Activated CD4-positive, alpha-beta T cell treated with anti-CD3 and anti-CD28 coated beads for 36 hours (primary cell): ENCODE results near the gene RABGAP1L. TPM values are rescaled to one million over a fixed set of nuclear protein-coding genes. Genes with fewer than 3 reads are reported as not detected.
"Not testable (repeated sequence)": the region's sequence is repeated elsewhere in the genome, so short reads cannot be mapped to it uniquely, and the experiment has no call there.

Experiments used
- ATAC-seq: fragments of 200-7000 bp; cut with Tn5 transposase; one replicate; pipeline ENCODE4 v1.10.0; 2021; ENCODE audit warnings: mild to moderate bottlenecking, moderate library complexity
- CTCF ChIA-PET: fragments of 350-600 bp; sonication (Branson Sonifier 250); formaldehyde crosslinking; loops from one replicate; lab custom pipeline; 2021; ENCODE audit warnings: antibody characterized with exemption; lab: Charles Lee
- POLR2A ChIA-PET: fragments of 350-600 bp; sonication (Branson Sonifier 250); formaldehyde crosslinking; loops from one replicate; lab custom pipeline; 2021; ENCODE audit warnings: antibody characterized with exemption, inconsistent platforms; lab: Charles Lee
- DNase-seq: peaks from one replicate; pipeline ENCODE4 v3.0.0-alpha.2; 2020
- H3K27ac Mint-ChIP-seq: one replicate; pipeline ENCODE4 v1.8.0; 2021; ENCODE audit warnings: mixed read lengths
- H3K27me3 Mint-ChIP-seq: one replicate; pipeline ENCODE4 v1.8.0; 2021; ENCODE audit warnings: mixed read lengths
- H3K36me3 Mint-ChIP-seq: one replicate; pipeline ENCODE4 v1.8.0; 2021; ENCODE audit warnings: low read depth, mixed read lengths
- H3K4me1 Mint-ChIP-seq: one replicate; pipeline ENCODE4 v1.8.0; 2021; ENCODE audit warnings: mixed read lengths
- H3K4me3 Mint-ChIP-seq: one replicate; pipeline ENCODE4 v1.8.0; 2021; ENCODE audit warnings: mild to moderate bottlenecking, moderate library complexity, mixed read lengths
- H3K9me3 Mint-ChIP-seq: one replicate; pipeline ENCODE4 v1.8.0; 2021; ENCODE audit warnings: low read depth, mixed read lengths
- intact Hi-C, 2 experiments: fragments of 100-400 bp; cut with DNase I in 1 of 2; cut with micrococcal nuclease in 1 of 2; formaldehyde crosslinking; loops; one replicate each; pipeline versions ENCODE4 v1.14.2 to v1.15.1; 2022 to 2024; cut with DNase I, micrococcal nuclease
- total RNA-seq, 2 experiments: library from RNA; stranded (reverse); gene quantifications; one replicate each; pipeline ENCODE4 v1.2.3, GENCODE V29; 2021

RABGAP1L gene
- total RNA-seq, 2 experiments from 2014 or later: 22.6 to 29.9 TPM

- Mint-ChIP-seq H3K4me1 (no peaks in the 10 kb centered on the region), H3K9me3 (no peaks in the 10 kb centered on the region), H3K27me3 (no peaks in the 10 kb centered on the region), H3K4me3 (no peak overlapping the region), H3K27ac (no peak overlapping the region), H3K36me3 (peaks cover 4% of the 10 kb centered on the region)
- intact Hi-C loops: no loop called here
- POLR2A ChIA-PET: no interaction called here
- ATAC-seq (no peak), DNase-seq (no peak)
- CTCF ChIA-PET: interaction anchor here (0.6 to 1.0 kb wide), 2 partner anchors 16 to 1551 kb away, joined by 3 read pairs; no protein-coding TSS in a partner anchor
These were observed 541.0 kb downstream of the RABGAP1L start for GRCh38 chr1:174700314-174700713.

- ChIA-PET CTCF (interaction anchor here (0.6 to 1.0 kb wide), 2 partner anchors 17 to 1550 kb away, joined by 3 read pairs; no protein-coding TSS in a partner anchor), POLR2A (no interaction called here)
- Mint-ChIP-seq H3K27ac (no peak overlapping the region), H3K4me1 (no peaks in the 10 kb centered on the region), H3K9me3 (no peaks in the 10 kb centered on the region), H3K36me3 (peaks cover 4% of the 10 kb centered on the region), H3K27me3 (no peaks in the 10 kb centered on the region), H3K4me3 (no peak overlapping the region)
- intact Hi-C loops: no loop called here
- DNase-seq (no peak), ATAC-seq (no peak)
These were observed 541.5 kb downstream of the RABGAP1L start for GRCh38 chr1:174700775-174701174.

DNA sequence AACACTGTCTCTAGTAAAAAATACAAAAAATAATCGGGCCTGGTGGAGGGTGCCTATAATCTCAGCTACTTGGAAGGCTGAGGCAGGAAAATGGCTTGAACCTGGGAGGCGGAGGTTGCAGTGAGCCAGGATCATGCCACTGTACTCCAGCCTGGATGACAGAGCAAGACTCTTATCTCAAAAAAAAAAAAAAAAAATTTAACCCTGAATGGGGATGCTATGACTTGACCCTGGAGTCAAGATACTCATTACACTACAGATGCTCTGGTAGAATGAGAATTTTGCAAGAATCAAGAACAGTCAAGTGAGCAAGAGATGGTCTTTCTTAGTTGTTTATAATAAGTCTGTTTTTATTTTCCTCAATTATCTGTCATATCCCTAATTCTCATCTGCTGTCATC, 542.2 kb downstream of the RABGAP1L start:
- ATAC-seq (no peak), DNase-seq (no peak)
- H3K27me3 Mint-ChIP-seq: no peaks in the 10 kb centered on the region
- H3K4me3 Mint-ChIP-seq: no peak overlapping the region
- H3K9me3 Mint-ChIP-seq: no peaks in the 10 kb centered on the region
- intact Hi-C loops: no loop called here
- peaks cover 5% of the 10 kb centered on the region for H3K36me3 Mint-ChIP-seq
- no peaks in the 10 kb centered on the region for H3K4me1 Mint-ChIP-seq
- POLR2A ChIA-PET: no interaction called here
- H3K27ac Mint-ChIP-seq: no peak overlapping the region
- CTCF ChIA-PET: interaction anchor here (0.6 kb wide), 1 partner anchor 43 kb away, joined by 4 read pairs; no protein-coding TSS in a partner anchor

- intact Hi-C loops: no loop called here
- no peaks in the 10 kb centered on the region for H3K4me1 Mint-ChIP-seq
- H3K36me3 Mint-ChIP-seq: peaks cover 10% of the 10 kb centered on the region
- ChIA-PET POLR2A (no interaction called here), CTCF (interaction anchor here (0.6 kb wide), 1 partner anchor 42 kb away, joined by 4 read pairs; no protein-coding TSS in a partner anchor)
- DNase-seq (no peak), ATAC-seq (no peak)
- H3K27me3 Mint-ChIP-seq: no peaks in the 10 kb centered on the region
- no peak overlapping the region for H3K27ac Mint-ChIP-seq
- no peaks in the 10 kb centered on the region for H3K9me3 Mint-ChIP-seq
- no peak overlapping the region for H3K4me3 Mint-ChIP-seq
These were observed 542.7 kb downstream of the RABGAP1L start for GRCh38 chr1:174702011-174702410.

DNA sequence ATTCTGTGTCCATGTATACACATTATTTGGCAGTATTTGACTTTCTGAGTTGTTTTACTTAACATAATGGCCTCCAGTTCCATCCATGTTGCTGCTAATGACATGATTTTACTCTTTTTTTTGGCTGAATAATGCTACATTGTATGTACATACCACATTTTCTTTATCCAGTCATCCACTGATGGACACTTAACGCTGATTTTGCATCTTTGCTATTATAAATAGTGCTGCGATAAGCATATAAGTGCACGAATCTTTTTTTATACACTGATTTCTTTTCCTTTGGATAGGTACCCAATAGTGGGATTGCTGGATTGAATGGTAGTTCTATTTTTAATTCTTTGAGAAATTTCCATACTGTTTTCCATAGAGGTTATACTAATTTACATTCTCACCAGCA, 544.0 kb downstream of the RABGAP1L start:
- intact Hi-C loops: no loop called here
- Mint-ChIP-seq H3K27me3 (no peaks in the 10 kb centered on the region), H3K9me3 (no peaks in the 10 kb centered on the region), H3K4me1 (no peaks in the 10 kb centered on the region), H3K36me3 (peaks cover 20% of the 10 kb centered on the region), H3K27ac (no peak overlapping the region), H3K4me3 (no peak overlapping the region)
- ATAC-seq (no peak), DNase-seq (no peak)
- CTCF ChIA-PET: no interaction called here
- POLR2A ChIA-PET: no interaction called here

GRCh38 chr1:174704300-174704699, 545.0 kb downstream of the RABGAP1L start:
- no peak for DNase-seq
- intact Hi-C loops: no loop called here
- no peak for ATAC-seq
- Mint-ChIP-seq H3K4me1 (no peaks in the 10 kb centered on the region), H3K4me3 (no peak overlapping the region), H3K9me3 (no peaks in the 10 kb centered on the region), H3K36me3 (peaks cover 24% of the 10 kb centered on the region), H3K27ac (no peak overlapping the region), H3K27me3 (no peaks in the 10 kb centered on the region)
- POLR2A ChIA-PET: no interaction called here
- CTCF ChIA-PET: interaction anchor here (0.9 kb wide), 1 partner anchor 442 kb away, joined by 3 read pairs; no protein-coding TSS in a partner anchor

- H3K9me3 Mint-ChIP-seq: peaks cover 2% of the 10 kb centered on the region
- no peaks in the 10 kb centered on the region for H3K4me1 Mint-ChIP-seq
- no peak for DNase-seq
- H3K4me3 Mint-ChIP-seq: no peak overlapping the region
- POLR2A ChIA-PET: no interaction called here
- no peak for ATAC-seq
- CTCF ChIA-PET: interaction anchor here (1.2 kb wide), 1 partner anchor 37 kb away, joined by 3 read pairs; no protein-coding TSS in a partner anchor
- H3K27me3 Mint-ChIP-seq: no peaks in the 10 kb centered on the region
- H3K27ac Mint-ChIP-seq: no peak overlapping the region
- peaks cover 32% of the 10 kb centered on the region for H3K36me3 Mint-ChIP-seq
- intact Hi-C loops: no loop called here
These were observed 551.8 kb downstream of the RABGAP1L start for GRCh38 chr1:174710868-174711845.

DNA sequence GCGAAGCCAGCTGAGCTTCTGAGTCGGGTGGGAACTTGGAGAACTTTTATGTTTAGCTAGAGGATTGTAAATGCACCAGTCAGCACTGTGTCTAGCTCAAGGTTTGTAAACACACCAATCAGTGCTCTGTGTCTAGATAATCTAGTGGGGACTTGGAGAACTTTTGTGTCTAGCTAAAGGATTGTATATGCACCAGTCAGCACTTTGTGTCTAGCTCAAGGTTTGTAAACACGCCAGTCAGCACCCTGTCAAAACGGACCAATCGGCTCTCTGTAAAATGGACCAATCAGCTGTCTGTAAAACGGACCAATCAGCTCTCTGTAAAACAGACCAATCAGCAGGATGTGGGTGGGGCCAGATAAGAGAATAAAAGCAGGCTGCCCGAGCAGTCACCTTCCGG, 552.5 kb downstream of the RABGAP1L start:
- H3K4me1 Mint-ChIP-seq, intact Hi-C loops, H3K27ac Mint-ChIP-seq, ATAC-seq, H3K27me3 Mint-ChIP-seq, H3K4me3 Mint-ChIP-seq, H3K9me3 Mint-ChIP-seq, DNase-seq, POLR2A ChIA-PET: not testable (repeated sequence)
- peaks cover 28% of the 10 kb centered on the region for H3K36me3 Mint-ChIP-seq
- CTCF ChIA-PET: interaction anchor here (0.6 to 0.8 kb wide), 2 partner anchors 440 to 999 kb away, joined by 3 read pairs; no protein-coding TSS in a partner anchor

DNA sequence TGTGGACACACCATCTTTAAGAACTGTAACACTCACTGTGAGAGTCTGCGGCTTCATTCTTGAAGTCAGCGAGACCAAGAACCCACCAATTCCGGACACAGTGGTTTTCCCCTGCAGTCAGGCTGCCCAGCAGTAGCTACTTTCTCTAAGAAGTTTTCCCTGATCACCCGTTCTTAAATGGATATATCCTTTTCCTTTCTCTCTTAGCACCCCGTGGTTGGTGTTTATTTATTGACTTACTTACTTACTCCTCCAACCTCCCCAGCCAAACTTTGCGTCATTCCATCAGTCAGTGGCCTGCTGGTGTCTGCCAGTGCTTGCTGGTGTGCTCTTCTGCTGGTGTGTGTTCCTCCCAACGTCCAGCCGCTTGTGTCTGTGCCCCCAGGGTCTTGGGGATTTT, 553.2 kb downstream of the RABGAP1L start:
- POLR2A ChIA-PET: no interaction called here
- no peak for ATAC-seq
- DNase-seq: no peak
- peaks cover 24% of the 10 kb centered on the region for H3K36me3 Mint-ChIP-seq
- H3K9me3 Mint-ChIP-seq: peaks cover 2% of the 10 kb centered on the region
- no peak overlapping the region for H3K4me3 Mint-ChIP-seq
- no peaks in the 10 kb centered on the region for H3K27me3 Mint-ChIP-seq
- CTCF ChIA-PET: interaction anchor here (0.8 kb wide), 1 partner anchor 441 kb away, joined by 3 read pairs; no protein-coding TSS in a partner anchor
- H3K4me1 Mint-ChIP-seq: no peaks in the 10 kb centered on the region
- intact Hi-C loops: no loop called here
- no peak overlapping the region for H3K27ac Mint-ChIP-seq

DNA sequence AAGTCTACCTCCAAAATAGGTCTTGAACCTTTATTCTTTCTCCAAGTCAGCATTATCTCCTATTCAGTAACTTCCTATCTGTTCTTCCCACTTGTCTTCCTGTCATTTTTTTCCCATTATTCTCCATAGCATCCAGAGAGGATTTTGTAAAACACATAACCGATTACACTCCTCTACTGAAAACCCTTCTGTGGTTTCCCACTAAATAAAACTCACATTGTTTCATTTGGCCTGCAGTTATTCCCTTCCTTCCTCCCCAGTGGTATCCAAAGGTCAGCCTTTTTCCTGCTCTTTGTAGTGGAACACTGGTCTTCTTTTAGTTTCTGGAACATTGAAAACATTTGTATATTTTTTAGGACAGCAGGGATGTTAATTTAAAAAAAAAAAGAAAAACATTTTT, 554.5 kb downstream of the RABGAP1L start:
- CTCF ChIA-PET: interaction anchor here (0.9 kb wide), 1 partner anchor 451 kb away, joined by 4 read pairs; no protein-coding TSS in a partner anchor
- intact Hi-C loops: no loop called here
- ATAC-seq (no peak), DNase-seq (no peak)
- POLR2A ChIA-PET: no interaction called here
- no peak overlapping the region for H3K4me3 Mint-ChIP-seq
- H3K9me3 Mint-ChIP-seq: peaks cover 2% of the 10 kb centered on the region
- H3K27ac Mint-ChIP-seq: no peak overlapping the region
- H3K4me1 Mint-ChIP-seq: no peaks in the 10 kb centered on the region
- peaks cover 12% of the 10 kb centered on the region for H3K36me3 Mint-ChIP-seq
- H3K27me3 Mint-ChIP-seq: no peaks in the 10 kb centered on the region

DNA sequence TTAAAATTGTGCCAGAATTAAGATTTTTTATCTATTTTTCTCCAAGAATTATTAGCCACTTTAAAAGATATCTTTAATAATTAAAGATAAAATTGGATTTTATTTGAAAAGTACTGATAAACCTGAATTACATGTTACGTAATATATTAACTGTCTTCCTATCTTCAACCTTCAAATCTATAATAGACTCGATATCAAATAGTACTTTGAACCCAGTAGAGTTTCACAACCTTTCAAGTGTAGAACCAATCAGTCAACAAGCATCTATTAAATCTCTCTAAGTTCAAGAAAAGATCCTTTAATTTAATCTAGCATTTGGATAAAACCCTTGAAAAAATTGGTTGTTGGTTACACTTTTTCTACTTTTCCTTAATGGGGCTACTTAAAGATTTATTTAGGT, 559.9 kb downstream of the RABGAP1L start:
- H3K4me3 Mint-ChIP-seq: no peak overlapping the region
- intact Hi-C loops: no loop called here
- no peak for ATAC-seq
- CTCF ChIA-PET: no interaction called here
- no peaks in the 10 kb centered on the region for H3K4me1 Mint-ChIP-seq
- peaks cover 2% of the 10 kb centered on the region for H3K36me3 Mint-ChIP-seq
- peaks cover 1% of the 10 kb centered on the region for H3K9me3 Mint-ChIP-seq
- H3K27me3 Mint-ChIP-seq: no peaks in the 10 kb centered on the region
- POLR2A ChIA-PET: no interaction called here
- H3K27ac Mint-ChIP-seq: no peak overlapping the region
- no peak for DNase-seq
